ENCODE results near the gene ZMAT2. TPM values are rescaled to one million over a fixed set of nuclear protein-coding genes. Genes with fewer than 3 reads are reported as not detected.

The ZMAT2 gene
- total and polyA plus RNA-seq, 2 of the 8 experiments (the other 6 are each of a cell fraction or from before 2014, with no cell fraction given), result 56.8 to 65.9 TPM

GRCh38 chr5:140713562-140714094, 13.4 kb downstream of the ZMAT2 start:
- Histone ChIP-seq H3K79me1 (ENCODE audit: low read depth, low read length) (no peaks in the 10 kb centered on the region), H3K9me3 (ENCODE audit: insufficient read depth in 2 of 2, low read depth in 1 of 2, low read length in 1 of 2) (no peaks in the 10 kb centered on the region), H3K18ac (ENCODE audit: extremely low read depth, low read length) (no peak overlapping the region), H3K9ac (replicated peaks in 1 of 4; ENCODE audit: extremely low read depth in 1 of 4, low read depth in 3 of 4, low read length in 3 of 4) (no peak overlapping the region), H4K5ac (ENCODE audit: insufficient read length, low read depth, low read length) (no peak overlapping the region), H3K4ac (replicated peaks; ENCODE audit: insufficient read length, low read depth, low read length) (no peak overlapping the region), H2BK15ac (ENCODE audit: low read length) (no peak overlapping the region), H3K56ac (replicated peaks; ENCODE audit: insufficient read length, low read depth, low read length) (no peak overlapping the region), H3K27me3 (replicated peaks in 1 of 4; ENCODE audit: control insufficient read depth in 3 of 4, extremely low read depth in 1 of 4, insufficient read depth in 3 of 4, low read length in 3 of 4) (no peaks in the 10 kb centered on the region), H4K91ac (replicated peaks; ENCODE audit: insufficient read length, low read length) (no peak overlapping the region), H3K4me2 (ENCODE audit: insufficient read depth in 1 of 2, low read depth in 2 of 2, low read length in 2 of 2) (no peak overlapping the region), H2BK120ac (replicated peaks; ENCODE audit: low read depth, low read length) (no peak overlapping the region), H3K79me2 (ENCODE audit: control insufficient read depth in 1 of 2, insufficient read depth in 2 of 2, low read length in 2 of 2) (no peaks in the 10 kb centered on the region), H2AK5ac (ENCODE audit: low read depth, low read length) (no peak overlapping the region), H3K23ac (ENCODE audit: insufficient read length) (no peak overlapping the region), H2BK5ac (ENCODE audit: low read depth, low read length) (no peak overlapping the region), H3K23me2 (ENCODE audit: low read depth, low read length) (peaks cover 5% of the 10 kb centered on the region; the same call in 1 of the 2 replicates), H2BK20ac (ENCODE audit: low read length) (no peak overlapping the region), H2BK12ac (ENCODE audit: low read depth, low read length) (no peak overlapping the region), H3K36me3 (ENCODE audit: control insufficient read depth in 2 of 4, insufficient read depth in 4 of 4, low read length in 3 of 4) (no peaks in the 10 kb centered on the region), H4K20me1 (replicated peaks in 1 of 2; ENCODE audit: control insufficient read depth in 1 of 2, insufficient read depth in 2 of 2, low read length in 2 of 2) (no peaks in the 10 kb centered on the region), H2AFZ (ENCODE audit: low read length) (no peak overlapping the region), H3K4me1 (replicated peaks in 1 of 4; ENCODE audit: control insufficient read depth in 3 of 4, insufficient read depth in 4 of 4, low read length in 3 of 4) (no peaks in the 10 kb centered on the region), H3K4me3 (ENCODE audit: extremely low read depth in 1 of 4, insufficient read depth in 2 of 4, low read depth in 3 of 4, low read length in 4 of 4) (no peak overlapping the region), H4K8ac (ENCODE audit: extremely low read depth, insufficient read depth, low read length) (no peak overlapping the region), H3K14ac (ENCODE audit: insufficient read length) (no peak overlapping the region), H3K27ac (ENCODE audit: low read depth, low read length) (no peak overlapping the region)
- TF ChIP-seq KDM5A (IDR thresholded peaks at IDR 0.05; ENCODE audit: low read length) (no peak), BCL11A (IDR thresholded peaks at IDR 0.05; ENCODE audit: low read depth in 2 of 2, low read length in 2 of 2) (no peak), CTBP2 (IDR thresholded peaks at IDR 0.05; ENCODE audit: borderline replicate concordance, insufficient read depth, insufficient read length, low read length) (no peak), ASH2L (IDR thresholded peaks at IDR 0.05; ENCODE audit: low read length) (no peak)
- TF ChIP-seq, protein P1, sequence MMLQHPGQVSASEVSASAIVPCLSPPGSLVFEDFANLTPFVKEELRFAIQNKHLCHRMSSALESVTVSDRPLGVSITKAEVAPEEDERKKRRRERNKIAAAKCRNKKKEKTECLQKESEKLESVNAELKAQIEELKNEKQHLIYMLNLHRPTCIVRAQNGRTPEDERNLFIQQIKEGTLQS (IDR thresholded peaks at IDR 0.05; ENCODE audit: insufficient read depth, low read depth, low read length), result no peak
- ChIA-PET CTCF (ENCODE audit: partially characterized antibody) (no interaction called here), POLR2A (ENCODE audit: partially characterized antibody) (no interaction called here)
- no peak for DNase-seq (ENCODE audit: low read depth in 1 of 2, low spot score in 2 of 2)
- FAIRE-seq, result no peak
- 91% methylated on average over 1 of the region's 1 CpG; no CpG with 5 or more reads in 1 of the 2 experiments for WGBS, 2 experiments (ENCODE audit: extremely low coverage in 1 of 2, insufficient coverage in 1 of 2, insufficient read length in 1 of 2, insufficient replicate concordance in 2 of 2, low coverage in 1 of 2, low lambda C conversion rate in 2 of 2, missing lambda C conversion rate in 1 of 2)
